Loucy (cell line): ENCODE data around the gene RNASET2.

Source experiments
- EZH2phosphoT487 ChIP-seq: fragments of 200-600 bp; IDR thresholded peaks from 2 replicates; pipeline ENCODE4 v1.6.1; 2018; ENCODE audit warnings: antibody characterized with exemption, mild to moderate bottlenecking, moderate library complexity, borderline replicate concordance
- TF ChIP-seq, protein P1 (sequence below): fragments of 200-600 bp; sonication (generic); conservative IDR thresholded peaks from 2 replicates; pipeline ENCODE4 v1.5.1; 2014; ENCODE audit warnings: mild to moderate bottlenecking, antibody characterized with exemption, low read length

DNA sequence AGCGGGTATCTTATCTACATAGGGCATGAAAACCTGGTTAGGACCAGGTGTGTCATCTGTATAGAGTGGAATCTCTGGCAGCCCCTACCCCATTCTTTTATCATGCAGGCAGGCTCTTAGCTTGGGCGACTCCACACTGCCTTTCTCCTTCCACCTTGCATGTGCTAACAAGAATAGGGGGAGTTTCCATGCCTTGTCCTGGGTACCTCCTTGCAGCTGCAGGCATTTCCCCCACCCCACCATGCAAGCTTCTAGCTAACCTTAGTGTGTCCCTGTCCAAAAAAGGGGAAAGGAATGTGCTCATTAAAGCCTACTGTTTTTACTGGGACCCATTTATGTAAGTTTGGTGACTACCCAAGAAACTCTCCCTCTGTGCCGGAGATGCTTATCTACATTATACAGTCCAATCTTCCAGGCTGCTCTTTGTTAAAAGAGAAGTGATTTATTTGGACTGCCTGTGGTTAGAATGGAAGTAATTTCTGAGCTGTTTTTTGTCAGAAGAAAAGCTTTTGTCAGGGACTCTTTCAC is 32.4 kb upstream of the RNASET2 start:
- TF ChIP-seq, protein P1, sequence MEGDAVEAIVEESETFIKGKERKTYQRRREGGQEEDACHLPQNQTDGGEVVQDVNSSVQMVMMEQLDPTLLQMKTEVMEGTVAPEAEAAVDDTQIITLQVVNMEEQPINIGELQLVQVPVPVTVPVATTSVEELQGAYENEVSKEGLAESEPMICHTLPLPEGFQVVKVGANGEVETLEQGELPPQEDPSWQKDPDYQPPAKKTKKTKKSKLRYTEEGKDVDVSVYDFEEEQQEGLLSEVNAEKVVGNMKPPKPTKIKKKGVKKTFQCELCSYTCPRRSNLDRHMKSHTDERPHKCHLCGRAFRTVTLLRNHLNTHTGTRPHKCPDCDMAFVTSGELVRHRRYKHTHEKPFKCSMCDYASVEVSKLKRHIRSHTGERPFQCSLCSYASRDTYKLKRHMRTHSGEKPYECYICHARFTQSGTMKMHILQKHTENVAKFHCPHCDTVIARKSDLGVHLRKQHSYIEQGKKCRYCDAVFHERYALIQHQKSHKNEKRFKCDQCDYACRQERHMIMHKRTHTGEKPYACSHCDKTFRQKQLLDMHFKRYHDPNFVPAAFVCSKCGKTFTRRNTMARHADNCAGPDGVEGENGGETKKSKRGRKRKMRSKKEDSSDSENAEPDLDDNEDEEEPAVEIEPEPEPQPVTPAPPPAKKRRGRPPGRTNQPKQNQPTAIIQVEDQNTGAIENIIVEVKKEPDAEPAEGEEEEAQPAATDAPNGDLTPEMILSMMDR = no peak
- no peak for TF ChIP-seq EZH2phosphoT487
